ENCODE measurements around the gene ZNF254.
A peak's percentile ranks its signal among the peaks of the same experiment; 100 is the strongest.
"Not testable (repeated sequence)": the region's sequence is repeated elsewhere in the genome, so short reads cannot be mapped to it uniquely, and the experiment has no call there.

ZNF254 gene

GRCh38 chr19:24081056-24081455 is 5.9 kb upstream of the ZNF254 start:
- TF ChIP-seq CTCF (IDR thresholded peaks at IDR 0.05; ENCODE audit: control insufficient read depth, extremely low read depth, insufficient read depth) = no peak
- no peak for DNase-seq (ENCODE audit: low read depth)
- H3K4me3 ChIP-seq (ENCODE audit: low read depth, low read length) = no peak overlapping the region

GRCh38 chr19:24098359-24098758 is 11.4 kb downstream of the ZNF254 start:
- no peak overlapping the region for H3K4me3 ChIP-seq (ENCODE audit: low read depth, low read length)
- DNase-seq (ENCODE audit: low read depth) = no peak
- TF ChIP-seq CTCF (IDR thresholded peaks at IDR 0.05; ENCODE audit: control insufficient read depth, extremely low read depth, insufficient read depth) = no peak

GRCh38 chr19:24099829-24100228 is 12.8 kb downstream of the ZNF254 start:
- DNase-seq (ENCODE audit: low read depth) = no peak
- H3K4me3 ChIP-seq (ENCODE audit: low read depth, low read length) = no peak overlapping the region
- no peak for TF ChIP-seq CTCF (IDR thresholded peaks at IDR 0.05; ENCODE audit: control insufficient read depth, extremely low read depth, insufficient read depth)

GRCh38 chr19:24100597-24100996 is 13.6 kb downstream of the ZNF254 start:
- not testable (repeated sequence) for DNase-seq (ENCODE audit: low read depth)

GRCh38 chr19:24101459-24102115 is 14.6 kb downstream of the ZNF254 start:
- no peak overlapping the region for H3K4me3 ChIP-seq (ENCODE audit: low read depth, low read length)
- DNase-seq (ENCODE audit: low read depth) = no peak
- no peak for TF ChIP-seq CTCF (IDR thresholded peaks at IDR 0.05; ENCODE audit: control insufficient read depth, extremely low read depth, insufficient read depth)

More at GRCh38 chr19:24100597-24100996, 13.6 kb downstream of the ZNF254 start:
- H3K4me3 ChIP-seq (ENCODE audit: low read depth, low read length) = not testable (repeated sequence)

GRCh38 chr19:24127601-24128000 is 40.6 kb downstream of the ZNF254 start:
- DNase-seq (ENCODE audit: low read depth) = no peak
- no peak for TF ChIP-seq CTCF (IDR thresholded peaks at IDR 0.05; ENCODE audit: control insufficient read depth, extremely low read depth, insufficient read depth)
- no peak overlapping the region for H3K4me3 ChIP-seq (ENCODE audit: low read depth, low read length)

GRCh38 chr19:24140099-24140498 is 53.1 kb downstream of the ZNF254 start:
- DNase-seq (ENCODE audit: low read depth) = peak; percentile 32
- no peak overlapping the region for H3K4me3 ChIP-seq (ENCODE audit: low read depth, low read length)
- TF ChIP-seq CTCF (IDR thresholded peaks at IDR 0.05; ENCODE audit: control insufficient read depth, extremely low read depth, insufficient read depth) = no peak

Measured in LNCaP clone FGC (cell line).